ENCODE data around the gene SPAG16.

The SPAG16 gene

DNA sequence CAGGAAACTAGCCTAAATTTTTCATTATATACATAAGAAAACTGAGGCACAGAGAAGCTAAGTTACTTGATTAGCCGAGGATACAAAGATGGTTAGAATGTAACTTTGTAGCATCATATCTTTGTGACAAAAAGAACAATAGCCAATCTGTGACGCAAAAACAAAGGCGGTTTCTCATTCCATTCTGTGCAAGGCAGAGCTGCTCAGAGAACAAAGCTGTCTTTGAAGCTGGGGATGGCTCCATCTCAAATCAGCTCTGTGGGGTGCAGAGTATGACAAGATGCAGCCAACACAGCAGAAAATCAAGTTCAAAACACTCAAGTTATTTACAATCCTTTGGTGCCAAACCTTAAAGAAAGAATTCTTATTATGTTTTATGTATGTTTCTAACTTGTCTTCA is 1044.7 kb downstream of the SPAG16 start:
- H3K27ac ChIP-seq = no peak overlapping the region
- TF ChIP-seq ZFX (IDR thresholded peaks at IDR 0.05) = no peak
- TF ChIP-seq, protein P1, sequence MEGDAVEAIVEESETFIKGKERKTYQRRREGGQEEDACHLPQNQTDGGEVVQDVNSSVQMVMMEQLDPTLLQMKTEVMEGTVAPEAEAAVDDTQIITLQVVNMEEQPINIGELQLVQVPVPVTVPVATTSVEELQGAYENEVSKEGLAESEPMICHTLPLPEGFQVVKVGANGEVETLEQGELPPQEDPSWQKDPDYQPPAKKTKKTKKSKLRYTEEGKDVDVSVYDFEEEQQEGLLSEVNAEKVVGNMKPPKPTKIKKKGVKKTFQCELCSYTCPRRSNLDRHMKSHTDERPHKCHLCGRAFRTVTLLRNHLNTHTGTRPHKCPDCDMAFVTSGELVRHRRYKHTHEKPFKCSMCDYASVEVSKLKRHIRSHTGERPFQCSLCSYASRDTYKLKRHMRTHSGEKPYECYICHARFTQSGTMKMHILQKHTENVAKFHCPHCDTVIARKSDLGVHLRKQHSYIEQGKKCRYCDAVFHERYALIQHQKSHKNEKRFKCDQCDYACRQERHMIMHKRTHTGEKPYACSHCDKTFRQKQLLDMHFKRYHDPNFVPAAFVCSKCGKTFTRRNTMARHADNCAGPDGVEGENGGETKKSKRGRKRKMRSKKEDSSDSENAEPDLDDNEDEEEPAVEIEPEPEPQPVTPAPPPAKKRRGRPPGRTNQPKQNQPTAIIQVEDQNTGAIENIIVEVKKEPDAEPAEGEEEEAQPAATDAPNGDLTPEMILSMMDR (conservative IDR thresholded peaks at IDR 0.05) = no peak

DNA sequence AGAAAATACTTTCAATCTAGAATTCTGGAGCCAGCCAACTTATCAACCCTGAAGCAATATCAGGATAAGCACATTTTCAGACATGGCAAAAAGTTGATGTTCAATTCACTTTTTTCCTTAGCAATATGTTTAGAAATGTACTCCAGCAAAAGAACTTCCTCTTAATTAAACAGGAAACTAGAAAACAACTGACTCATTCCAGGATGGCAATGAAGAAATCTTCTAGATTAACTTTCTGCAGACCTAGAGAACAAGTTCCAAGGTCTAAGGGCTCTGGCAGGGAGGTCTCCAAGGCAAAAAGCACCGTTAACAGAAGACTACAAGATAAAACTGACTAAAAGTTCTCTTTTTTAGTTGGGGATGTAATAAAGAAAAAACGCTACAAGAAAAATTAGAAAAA is 1057.4 kb downstream of the SPAG16 start:
- no peak overlapping the region for H3K27ac ChIP-seq
- TF ChIP-seq, protein P1 (conservative IDR thresholded peaks at IDR 0.05) = no peak
- TF ChIP-seq ZFX (IDR thresholded peaks at IDR 0.05) = no peak

DNA sequence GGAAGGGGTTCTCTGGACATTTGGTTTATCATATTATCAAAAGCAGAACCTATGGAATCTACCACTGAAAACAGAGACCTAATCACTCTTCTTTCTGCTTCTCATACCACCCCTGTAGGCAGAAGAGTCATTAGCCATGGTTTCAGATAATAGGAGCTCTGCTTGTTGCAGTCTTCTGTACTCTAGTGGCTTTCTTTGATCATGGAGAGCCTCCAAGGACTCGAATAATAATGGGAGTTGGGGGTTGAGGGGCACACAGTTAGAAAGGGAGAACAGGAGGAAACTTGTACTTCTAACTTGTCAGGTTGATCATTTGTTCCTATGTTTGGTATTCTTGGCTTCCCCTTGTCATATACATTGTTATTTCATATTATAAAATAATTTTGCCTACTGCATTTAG is 1074.2 kb downstream of the SPAG16 start:
- no peak overlapping the region for H3K27ac ChIP-seq
- TF ChIP-seq ZFX (IDR thresholded peaks at IDR 0.05) = no peak
- TF ChIP-seq, protein P1 (conservative IDR thresholded peaks at IDR 0.05) = no peak

DNA sequence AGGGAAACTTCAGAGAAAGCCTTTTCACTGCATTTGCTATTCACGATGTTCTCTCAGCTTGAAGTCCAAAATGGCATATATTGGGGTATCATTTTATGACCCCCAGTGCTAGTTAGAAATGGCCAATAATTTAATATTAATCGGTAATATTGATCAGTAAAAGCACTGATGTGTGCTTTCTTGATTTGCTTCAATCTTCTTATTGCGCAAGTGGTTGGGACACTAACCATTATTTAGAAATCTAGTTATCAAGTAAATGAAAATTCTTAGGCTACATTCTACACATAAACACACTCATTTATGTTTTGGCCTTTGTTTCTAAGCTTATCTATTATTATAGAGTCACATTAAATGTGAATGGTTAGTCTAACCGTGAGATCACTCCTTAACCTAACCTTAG is 1076.9 kb downstream of the SPAG16 start:
- no peak overlapping the region for H3K27ac ChIP-seq
- TF ChIP-seq, protein P1 (conservative IDR thresholded peaks at IDR 0.05) = no peak
- no peak for TF ChIP-seq ZFX (IDR thresholded peaks at IDR 0.05)

DNA sequence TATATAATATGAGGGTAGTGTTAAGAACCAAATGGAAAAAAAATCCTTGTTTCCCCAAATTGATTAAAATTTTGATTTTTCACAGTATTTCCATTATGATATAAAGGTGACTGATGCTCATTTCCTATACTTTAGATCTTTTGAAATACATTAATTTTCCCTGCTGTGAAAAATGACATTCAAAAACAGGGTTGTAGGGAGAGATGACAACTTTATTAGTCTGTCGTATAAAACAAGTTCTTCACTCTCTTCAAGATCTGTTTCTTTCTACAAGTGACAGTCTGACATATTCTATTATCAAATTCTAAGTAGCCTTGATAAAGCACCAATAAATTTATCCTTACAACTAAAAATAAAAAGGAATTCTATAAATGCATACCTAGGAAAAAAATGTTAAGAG is 1081.3 kb downstream of the SPAG16 start:
- H3K27ac ChIP-seq = no peak overlapping the region
- TF ChIP-seq ZFX (IDR thresholded peaks at IDR 0.05) = no peak
- TF ChIP-seq, protein P1 (conservative IDR thresholded peaks at IDR 0.05) = no peak

DNA sequence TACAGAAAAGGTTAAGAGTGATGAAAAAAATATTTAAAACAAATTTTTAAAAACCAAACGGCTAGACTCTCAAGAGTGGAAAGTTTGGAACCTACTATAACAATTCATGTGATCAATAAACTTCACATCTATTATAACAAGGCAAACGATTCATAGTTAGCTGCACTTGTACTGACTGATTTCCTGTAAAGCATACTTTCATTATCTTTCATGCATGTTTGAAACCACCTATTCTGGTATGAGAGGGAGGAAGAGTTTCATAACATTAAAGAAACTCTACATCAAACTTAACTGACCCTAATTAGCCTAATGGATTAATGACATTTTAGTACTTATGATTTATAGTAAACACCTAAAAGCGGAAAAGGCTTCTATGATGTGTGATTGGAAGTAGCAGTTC is 1082.9 kb downstream of the SPAG16 start:
- TF ChIP-seq ZFX (IDR thresholded peaks at IDR 0.05) = no peak
- TF ChIP-seq, protein P1 (conservative IDR thresholded peaks at IDR 0.05) = no peak
- H3K27ac ChIP-seq = no peak overlapping the region

DNA sequence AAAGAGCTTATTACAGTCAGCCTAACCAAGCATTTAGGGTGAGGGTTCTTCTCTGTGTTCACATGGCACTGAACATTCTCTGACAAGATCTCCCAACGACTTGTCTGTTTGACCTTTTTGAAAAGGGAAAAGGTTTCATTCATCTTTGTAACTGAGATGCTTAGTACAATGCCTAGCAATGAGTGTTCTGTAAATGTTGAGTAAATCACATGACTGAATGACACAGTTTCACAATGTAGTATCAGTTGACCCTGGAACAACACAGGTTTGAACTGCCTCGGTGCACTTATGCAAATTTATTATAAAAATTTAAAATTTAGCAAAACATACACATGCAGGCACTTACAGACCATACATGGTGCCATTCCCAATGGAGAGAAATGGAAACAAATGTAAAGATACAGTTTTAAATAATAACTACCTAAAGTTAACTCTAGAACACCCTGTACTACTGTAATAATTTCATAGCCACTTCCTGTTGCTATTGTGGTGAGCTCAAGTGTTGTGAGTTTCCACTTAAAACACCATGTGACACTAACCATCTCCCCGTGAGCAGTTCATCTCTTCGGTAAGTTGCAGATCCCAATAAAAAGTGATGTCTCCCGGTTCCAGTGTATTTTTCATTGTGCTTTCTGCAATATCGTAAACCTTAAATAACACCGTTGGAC is 1092.5 kb downstream of the SPAG16 start:
- TF ChIP-seq, protein P1 (conservative IDR thresholded peaks at IDR 0.05) = no peak
- TF ChIP-seq ZFX (IDR thresholded peaks at IDR 0.05) = no peak
- H3K27ac ChIP-seq = no peak overlapping the region; the same call in 1 of the 2 replicates
